Heart right ventricle (tissue), 16 donors: ENCODE results near the gene PTPN22. TPM values are rescaled to one million over a fixed set of nuclear protein-coding genes. Genes with fewer than 3 reads are reported as not detected.
A peak's percentile ranks its signal among the peaks of the same experiment; 100 is the strongest.

ENCODE experiments used
- ATAC-seq, 8 donors: fragments of 200-7000 bp; cut with Tn5 transposase; one replicate each; pipeline ENCODE4 v1.9.1; 2020; ENCODE audit warnings: mild to moderate bottlenecking in 8 of 8, moderate library complexity in 8 of 8, moderate number of reproducible peaks in 1 of 8
- DNase-seq, 2 donors: peaks; one replicate each; pipeline ENCODE4 v3.0.0-alpha.2; 2020
- H3K27ac ChIP-seq, 10 donors: fragments of 200-600 bp; sonication (generic) in 2 of 10; one replicate each; pipeline versions ENCODE4 v1.5.0 to v1.8.0; 2020 to 2022; ENCODE audit warnings: mild to moderate bottlenecking in 3 of 10
- H3K27me3 ChIP-seq, 7 donors: fragments of 200-600 bp; one replicate each; pipeline ENCODE4 v1.8.0; 2021 to 2022; ENCODE audit warnings: mild to moderate bottlenecking in 2 of 7
- H3K36me3 ChIP-seq, 9 donors: fragments of 200-600 bp; sonication (generic) in 1 of 9; one replicate each; pipeline versions ENCODE4 v1.5.0 to v1.8.0; 2020 to 2022; ENCODE audit warnings: mild to moderate bottlenecking in 2 of 9
- H3K4me1 ChIP-seq, 9 donors: fragments of 200-600 bp; sonication (generic) in 1 of 9; one replicate each; pipeline versions ENCODE4 v1.5.0 to v1.8.0; 2020 to 2022; ENCODE audit warnings: mild to moderate bottlenecking in 4 of 9
- H3K4me3 ChIP-seq, 10 donors: fragments of 200-600 bp; sonication (generic) in 2 of 10; one replicate each; pipeline versions ENCODE4 v1.5.0 to v1.8.0; 2020 to 2022; ENCODE audit warnings: mild to moderate bottlenecking in 7 of 10, moderate library complexity in 2 of 10
- H3K9me3 ChIP-seq, 11 donors: fragments of 200-600 bp in 10 of 11; sonication (generic) in 2 of 11; one replicate each; pipeline versions ENCODE4 v1.5.0 to v1.8.0; 2013 to 2022; ENCODE audit warnings: mild to moderate bottlenecking in 2 of 11, control low read depth in 1 of 11, moderate library complexity in 1 of 11
- WGBS, 2 donors: extraction: QIAGEN DNeasy Blood & Tissue Kit; methylation state at CpG; one replicate each; pipeline ENCODE4 v1.1.7; 2013; ENCODE audit warnings: inconsistent platforms in 1 of 2; 5-methylcytosine and 5-hydroxymethylcytosine counted together
- intact Hi-C, 10 donors: fragments of 100-400 bp; cut with DNase I; formaldehyde crosslinking; loops; one replicate each; pipeline versions ENCODE4 v1.11.1 to v1.14.2; 2022
- polyA plus RNA-seq, 2 donors: library from polyadenylated mRNA; stranded (reverse); fragments of 200-250 nt; gene quantifications; one replicate each; pipeline ENCODE4 v1.2.3, GENCODE V29; 2013
- total RNA-seq, 10 donors: library from RNA; stranded (reverse); fragmentation: NEBNext Ultra II Directional in 3 of 10; extraction: Animal tissue kit (Norgen Biotek cat#: 25700) in 3 of 10; gene quantifications; one replicate each; pipeline versions ENCODE4 v1.2.1 to v1.2.4, GENCODE V29; 2021 to 2023
- TF ChIP-seq, protein P1 (sequence below), 9 donors: fragments of 200-600 bp; sonication (generic) in 2 of 9; IDR thresholded peaks; one replicate each; pipeline versions ENCODE4 v1.5.0 to v1.8.0; 2021 to 2022; ENCODE audit warnings: antibody characterized with exemption in 9 of 9, mild to moderate bottlenecking in 5 of 9, moderate library complexity in 1 of 9
- donor health status: Arrhythmogenic right ventricular cardiomyopathy.
- donor health status: ischemic (EF 13 %, LVEDD 7.1; RV severe dilation, severe dysfunction).
- donor health status: healthy with polysubstance abuse.
- donor health status: DM: no; HTN: yes; CAD: no.
- donor health status: DM: no; HTN: no; CAD: no.
- donor health status: ischemic (EF 25% LVEDD 6.9; RV normal size, moderate dysfunction).
- donor health status: ischemic (EF 25% LVEDD 5.7; RV mildly dilated, moderate dysfunction).
- donor health status: healthy.
- donor health status: DM: yes; HTN: yes; CAD: no.
- donor health status: Ischemic cardiomyopathy.
- donor health status: ischemic (EF 35%, LVEDD 5.7; RV mildly dilated, moderate dysfunction).
- donor health status: nonischemic (EF 11% LVEDD 7.7; RV severe dilation, severe dysfunction).
- donor health status: DM: yes; HTN: yes; CAD: no.
- donor health status: PGD.
- donor health status: ischemic (EF 29% LVEDD 5.4; RV normal size, mild dysfunction).
- donor health status: nonischemic (EF 23%, LVEDD 6.1; RV moderate dilation, normal function).

The PTPN22 gene
- total and polyA plus RNA-seq, 12 donors, result 0.13 to 3.3 (median 0.54) TPM

DNA sequence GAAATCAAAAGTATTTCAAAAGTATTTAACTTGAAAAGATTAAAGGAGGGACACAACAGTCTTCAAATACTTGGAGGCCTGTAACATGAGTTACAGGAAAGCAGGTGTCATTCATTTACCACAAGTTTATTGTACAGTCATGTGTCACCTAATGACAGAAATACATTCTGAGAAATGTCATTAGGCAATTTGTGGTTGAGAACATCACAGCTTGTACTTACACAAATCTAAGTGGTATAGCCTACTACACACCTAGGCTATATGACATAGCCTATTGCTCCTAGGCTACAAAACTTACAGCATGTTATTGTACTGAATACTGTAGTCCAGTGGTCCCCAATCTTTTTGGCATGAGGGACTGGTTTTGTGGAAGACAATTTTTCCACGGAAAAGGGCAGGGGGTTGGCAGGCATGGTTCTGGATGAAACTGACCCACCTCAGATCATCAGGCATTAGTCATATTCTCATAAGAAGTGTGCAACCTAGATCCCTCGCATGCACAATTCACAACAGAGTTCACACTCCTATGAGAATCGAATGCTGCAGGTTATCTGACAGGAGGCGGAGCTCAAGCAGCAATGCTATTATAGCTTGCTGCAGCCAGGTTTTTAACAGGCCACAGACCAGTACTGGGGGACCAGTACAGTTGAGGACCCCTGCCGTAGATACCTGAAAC is 87.3 kb downstream of the PTPN22 start:
- peak in 6 of 8 donors; percentile 28 to 58 (median 41) for ATAC-seq
- peaks cover 14 to 81% (median 57%) of the 10 kb centered on the region in 9 donors for H3K4me1 ChIP-seq
- TF ChIP-seq, protein P1, sequence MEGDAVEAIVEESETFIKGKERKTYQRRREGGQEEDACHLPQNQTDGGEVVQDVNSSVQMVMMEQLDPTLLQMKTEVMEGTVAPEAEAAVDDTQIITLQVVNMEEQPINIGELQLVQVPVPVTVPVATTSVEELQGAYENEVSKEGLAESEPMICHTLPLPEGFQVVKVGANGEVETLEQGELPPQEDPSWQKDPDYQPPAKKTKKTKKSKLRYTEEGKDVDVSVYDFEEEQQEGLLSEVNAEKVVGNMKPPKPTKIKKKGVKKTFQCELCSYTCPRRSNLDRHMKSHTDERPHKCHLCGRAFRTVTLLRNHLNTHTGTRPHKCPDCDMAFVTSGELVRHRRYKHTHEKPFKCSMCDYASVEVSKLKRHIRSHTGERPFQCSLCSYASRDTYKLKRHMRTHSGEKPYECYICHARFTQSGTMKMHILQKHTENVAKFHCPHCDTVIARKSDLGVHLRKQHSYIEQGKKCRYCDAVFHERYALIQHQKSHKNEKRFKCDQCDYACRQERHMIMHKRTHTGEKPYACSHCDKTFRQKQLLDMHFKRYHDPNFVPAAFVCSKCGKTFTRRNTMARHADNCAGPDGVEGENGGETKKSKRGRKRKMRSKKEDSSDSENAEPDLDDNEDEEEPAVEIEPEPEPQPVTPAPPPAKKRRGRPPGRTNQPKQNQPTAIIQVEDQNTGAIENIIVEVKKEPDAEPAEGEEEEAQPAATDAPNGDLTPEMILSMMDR (IDR thresholded peaks at IDR 0.05), result no peak
- peak overlapping the region in 6 of 10 donors; percentile 8 to 78 (median 38) for H3K27ac ChIP-seq
- no peaks in the 10 kb centered on the region for H3K9me3 ChIP-seq
- H3K4me3 ChIP-seq, result no peak overlapping the region
- H3K36me3 ChIP-seq, result no peaks in the 10 kb centered on the region
- no peaks in the 10 kb centered on the region for H3K27me3 ChIP-seq
- intact Hi-C loops, result no loop called here
- no peak for DNase-seq
- WGBS, 2 donors, result 60 to 74% methylated on average over 5 of the region's 5 CpGs

DNA sequence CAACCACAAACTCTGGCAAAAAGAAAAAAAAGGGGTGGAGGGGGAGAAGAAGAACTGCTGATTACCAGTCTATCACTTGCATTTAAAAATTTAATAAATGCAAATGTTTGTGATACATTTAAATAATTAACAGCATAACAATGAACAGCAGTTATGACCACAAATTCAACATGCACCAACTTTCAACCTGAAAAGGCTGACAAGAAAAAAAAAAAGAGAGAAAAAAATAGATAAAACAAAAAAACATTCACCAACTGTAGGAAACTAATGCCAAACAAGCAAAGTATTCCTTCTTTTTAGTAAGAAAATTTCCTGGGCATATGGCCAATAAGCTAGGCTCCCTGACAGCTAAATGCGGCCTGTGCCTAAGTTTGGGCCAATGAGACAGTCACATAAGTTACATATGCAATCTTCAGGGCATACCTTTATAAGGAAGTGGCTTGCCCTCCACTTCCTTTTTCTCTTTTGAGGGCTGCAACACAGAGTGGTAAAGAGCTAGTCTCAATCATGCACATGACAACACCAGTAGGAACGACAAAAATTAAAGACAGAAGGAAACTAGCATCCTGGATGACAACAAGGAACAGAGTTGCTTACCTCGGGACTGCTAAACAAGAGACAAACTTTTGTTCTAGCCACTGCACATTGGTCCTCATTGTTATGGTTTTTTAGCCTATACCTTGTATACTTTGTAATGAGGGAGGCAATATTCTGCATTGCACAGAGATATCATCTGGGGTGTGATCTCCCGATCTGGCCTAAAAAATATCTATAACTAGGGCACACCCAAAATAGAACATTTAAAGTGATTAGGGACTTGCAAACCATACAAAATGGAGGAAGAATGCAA is 88.0 kb downstream of the PTPN22 start:
- peak overlapping the region in 7 of 10 donors; percentile 8 to 78 (median 36) for H3K27ac ChIP-seq
- H3K36me3 ChIP-seq, result no peaks in the 10 kb centered on the region
- WGBS, 2 donors, result 27 to 36% methylated on average over 4 of the region's 4 CpGs
- no peaks in the 10 kb centered on the region for H3K27me3 ChIP-seq
- H3K9me3 ChIP-seq, result peaks cover 0 to under 1% (median 0%) of the 10 kb centered on the region in 11 donors
- DNase-seq (peak in 1 of 2 donors; percentile 31), ATAC-seq (peak; percentile 62 to 77 (median 72))
- no peak overlapping the region for H3K4me3 ChIP-seq
- peaks cover 14 to 77% (median 53%) of the 10 kb centered on the region in 9 donors for H3K4me1 ChIP-seq
- intact Hi-C loops, result no loop called here
- TF ChIP-seq, protein P1 (IDR thresholded peaks at IDR 0.05), result no peak

DNA sequence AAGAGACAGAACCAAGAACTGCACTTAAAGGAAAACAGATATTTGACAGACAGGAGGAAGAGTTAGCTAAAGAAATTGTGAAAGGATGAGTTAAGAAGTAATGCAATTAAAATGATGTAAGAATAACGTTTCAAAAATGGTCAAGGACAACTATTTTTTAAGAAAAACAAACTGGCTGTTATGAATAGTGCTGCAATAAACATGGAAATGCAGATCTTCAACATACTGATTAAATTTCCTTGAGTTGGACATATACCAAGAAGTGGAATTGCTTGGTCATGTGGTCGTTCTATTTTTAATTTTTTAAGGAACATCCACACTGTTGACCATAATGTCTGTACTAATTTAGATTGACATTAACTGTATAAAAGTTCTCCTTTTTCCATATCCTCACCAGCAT is 89.1 kb downstream of the PTPN22 start:
- H3K4me1 ChIP-seq, result peaks cover 14 to 71% (median 53%) of the 10 kb centered on the region in 9 donors
- no peak for DNase-seq
- WGBS, 2 donors, result 9% methylated on average over 2 of the region's 2 CpGs
- H3K36me3 ChIP-seq, result peaks cover 0 to 6% (median 0%) of the 10 kb centered on the region in 9 donors
- H3K27ac ChIP-seq, result peak overlapping the region in 6 of 10 donors; percentile 13 to 78 (median 26)
- H3K4me3 ChIP-seq, result no peak overlapping the region
- intact Hi-C loops, result no loop called here
- TF ChIP-seq, protein P1 (IDR thresholded peaks at IDR 0.05), result no peak
- no peaks in the 10 kb centered on the region for H3K27me3 ChIP-seq
- peaks cover 0 to 3% (median 0%) of the 10 kb centered on the region in 11 donors for H3K9me3 ChIP-seq
- peak in 2 of 8 donors; percentile 24 to 51 for ATAC-seq

DNA sequence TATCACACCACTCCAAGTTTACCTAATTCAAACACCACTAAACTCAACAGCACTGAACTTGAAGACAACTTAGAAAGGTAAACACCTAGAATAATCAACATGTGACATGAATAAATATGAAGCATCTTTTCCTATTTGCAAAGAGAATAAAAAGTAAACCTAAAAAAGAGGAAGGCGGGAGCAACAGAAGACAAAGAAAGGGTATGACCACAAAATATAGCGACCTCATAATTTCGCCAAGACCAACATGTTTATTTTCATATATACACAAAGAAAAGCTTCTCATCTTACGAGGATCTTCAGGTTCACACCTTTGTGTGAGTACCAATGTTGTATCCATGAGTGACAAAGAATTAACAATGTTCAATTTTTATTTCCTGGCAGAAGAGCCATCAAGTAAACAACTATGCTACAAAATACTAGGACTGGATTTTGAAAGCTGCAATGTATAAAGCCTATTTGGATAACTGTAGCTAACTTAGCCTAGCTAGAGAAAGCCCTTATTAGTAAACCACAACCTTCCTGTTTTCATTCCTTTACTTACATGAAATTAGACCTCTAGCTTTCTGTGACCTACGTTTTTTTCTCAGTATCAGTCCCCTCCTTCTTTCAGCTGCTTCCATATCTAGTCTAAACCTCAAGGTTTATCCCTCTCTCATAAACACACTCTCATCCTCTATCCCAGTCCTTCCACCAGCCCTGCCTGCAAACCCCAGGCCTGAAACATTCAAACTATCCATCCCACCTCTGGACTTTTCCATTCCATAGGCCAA is 91.0 kb downstream of the PTPN22 start:
- H3K27ac ChIP-seq, result peak overlapping the region in 1 of 10 donors; percentile 78
- ATAC-seq, result no peak
- H3K36me3 ChIP-seq, result peaks cover 0 to 24% (median 8%) of the 10 kb centered on the region in 9 donors
- intact Hi-C loops, result no loop called here
- H3K4me3 ChIP-seq, result no peak overlapping the region
- WGBS, 2 donors, result 81% methylated on average over 5 of the region's 5 CpGs
- TF ChIP-seq, protein P1 (IDR thresholded peaks at IDR 0.05), result no peak
- no peak for DNase-seq
- peaks cover 12 to 62% (median 47%) of the 10 kb centered on the region in 9 donors for H3K4me1 ChIP-seq
- H3K9me3 ChIP-seq, result peaks cover 0 to 3% (median 0%) of the 10 kb centered on the region in 11 donors
- no peaks in the 10 kb centered on the region for H3K27me3 ChIP-seq
